Endothelial cell of umbilical vein (primary cell): ENCODE results near the gene SVIL. TPM values are rescaled to one million over a fixed set of nuclear protein-coding genes. Genes with fewer than 3 reads are reported as not detected.

Experiments
- BruUV-seq: library from RNA; stranded (reverse); fragments of 400-500 nt; replicated peaks from 2 replicates; lab custom pipeline; 2021; lab: Mats Ljungman, UMichigan
- CTCF ChIA-PET: fragments of 300-600, 350-600 bp; sonication (Branson Sonifier 250); formaldehyde crosslinking; loops from one replicate; lab custom pipeline; 2021; ENCODE audit warnings: antibody characterized with exemption, inconsistent platforms; lab: Charles Lee
- POLR2A ChIA-PET: fragments of 300-600, 350-600 bp; sonication (Branson Sonifier 250); formaldehyde crosslinking; loops from one replicate; lab custom pipeline; 2021; ENCODE audit warnings: antibody characterized with exemption, inconsistent platforms; lab: Charles Lee
- DNase-seq: peaks from one replicate; pipeline ENCODE4 v3.0.0-alpha.2; 2011; ENCODE audit warnings: low read depth, low spot score
- FAIRE-seq: peaks from 2 replicates; lab custom pipeline; 2011; peaks lifted over from hg19 to GRCh38; lab: Jason Lieb, UNC
- H2AFZ ChIP-seq: 2 replicates; pipeline ENCODE4 v1.6.0; 2012; ENCODE audit warnings: low read depth, low read length, control low read depth, inconsistent platforms
- H3K27ac ChIP-seq: 2 replicates; pipeline ENCODE4 v1.5.1; 2011; ENCODE audit warnings: low read depth, mild to moderate bottlenecking, control low read depth, low read length, moderate library complexity; ENCODE audit not compliant: insufficient read depth
- H3K27me3 ChIP-seq, 2 experiments: 2 replicates each; pipeline versions ENCODE4 v1.6.0 to v1.6.1; 2011; ENCODE audit warnings: low read length in 2 of 2, mixed read lengths in 1 of 2; ENCODE audit not compliant: control insufficient read depth in 2 of 2, insufficient read depth in 2 of 2
- H3K36me3 ChIP-seq, 2 experiments: 2 replicates in 1 of 2; 3 replicates in 1 of 2; pipeline ENCODE4 v1.5.1; 2011; ENCODE audit warnings: low read length in 2 of 2, mild to moderate bottlenecking in 1 of 2, moderate library complexity in 1 of 2; ENCODE audit not compliant: control insufficient read depth in 2 of 2, insufficient read depth in 2 of 2; ENCODE audit errors: extremely low read depth in 1 of 2
- H3K4me1 ChIP-seq: 3 replicates; pipeline ENCODE4 v1.5.1; 2011; ENCODE audit warnings: mild to moderate bottlenecking, low read length; ENCODE audit not compliant: control insufficient read depth, insufficient read depth; ENCODE audit errors: extremely low read depth
- H3K4me2 ChIP-seq: 2 replicates; pipeline ENCODE4 v1.6.1; 2011; ENCODE audit warnings: low read length, control low read depth, mixed read lengths; ENCODE audit not compliant: insufficient read depth
- H3K4me3 ChIP-seq, 3 experiments: fragments of 200-600 bp in 1 of 3; sonication (generic), shearing (Covaris generic) in 1 of 3; replicated peaks in 1 of 3; 2 replicates each; pipeline ENCODE4 v1.5.1; 2011 to 2016; ENCODE audit warnings: control low read depth in 3 of 3, low read length in 3 of 3, mild to moderate bottlenecking in 2 of 3, inconsistent platforms in 1 of 3, low read depth in 1 of 3, moderate library complexity in 1 of 3; ENCODE audit not compliant: insufficient read depth in 1 of 3
- H3K79me2 ChIP-seq: 2 replicates; pipeline ENCODE4 v1.6.0; 2012; ENCODE audit warnings: low read length, inconsistent platforms; ENCODE audit not compliant: control insufficient read depth, insufficient read depth
- H3K9ac ChIP-seq: replicated peaks from 2 replicates; pipeline ENCODE3; 2011; ENCODE audit warnings: low read length, control low read depth; ENCODE audit not compliant: insufficient read depth; ENCODE audit errors: extremely low read depth
- H3K9me1 ChIP-seq: replicated peaks from 3 replicates; pipeline ENCODE4 v1.6.0; 2011; ENCODE audit warnings: mild to moderate bottlenecking, low read length; ENCODE audit not compliant: control insufficient read depth, insufficient read depth; ENCODE audit errors: extremely low read depth
- H3K9me3 ChIP-seq: replicated peaks from 2 replicates; pipeline ENCODE4 v1.5.1; 2012; ENCODE audit warnings: low read length, inconsistent platforms; ENCODE audit not compliant: control insufficient read depth, insufficient read depth
- H4K20me1 ChIP-seq: replicated peaks from 2 replicates; pipeline ENCODE3; 2011; ENCODE audit warnings: mild to moderate bottlenecking, low read length; ENCODE audit not compliant: control insufficient read depth, insufficient read depth; ENCODE audit errors: extremely low read depth
- CTCF ChIP-seq, 2 donors: IDR thresholded peaks; 1 replicate in 1 of 2; 2 replicates in 1 of 2; pipeline ENCODE4 v1.5.1; 2011; ENCODE audit warnings: low read length in 2 of 2, mild to moderate bottlenecking in 2 of 2, moderate library complexity in 2 of 2, control low read depth in 1 of 2, inconsistent platforms in 1 of 2, low read depth in 1 of 2; ENCODE audit not compliant: insufficient read depth in 1 of 2; ENCODE audit errors: extremely low read depth in 1 of 2
- EZH2 ChIP-seq: IDR thresholded peaks from 2 replicates; pipeline ENCODE4 v1.6.1; 2012; ENCODE audit warnings: borderline replicate concordance, low read depth, mild to moderate bottlenecking, moderate library complexity, low read length, inconsistent platforms; ENCODE audit not compliant: severe bottlenecking
- FOS ChIP-seq: IDR thresholded peaks from 2 replicates; pipeline ENCODE4 v1.6.1; 2011; ENCODE audit warnings: mild to moderate bottlenecking, low read length, moderate library complexity, borderline replicate concordance; ENCODE audit not compliant: insufficient read depth
- GATA2 ChIP-seq: IDR thresholded peaks from 2 replicates; pipeline ENCODE4 v1.7.0; 2011; ENCODE audit warnings: low read depth, mild to moderate bottlenecking, moderate library complexity, mixed read lengths, low read length; ENCODE audit not compliant: insufficient read length, insufficient read depth
- JUN ChIP-seq: IDR thresholded peaks from 2 replicates; pipeline ENCODE4 v1.6.1; 2011; ENCODE audit warnings: borderline replicate concordance, low read depth; ENCODE audit not compliant: insufficient read length, insufficient read depth
- MYC ChIP-seq: IDR thresholded peaks from one replicate; pipeline ENCODE4 v1.6.1; 2011; ENCODE audit warnings: mild to moderate bottlenecking, low read depth, low read length
- POLR2A ChIP-seq: IDR thresholded peaks from 2 replicates; pipeline ENCODE4 v1.6.1; 2012; ENCODE audit warnings: low read depth, mild to moderate bottlenecking, control low read depth, low read length
- POLR2AphosphoS5 ChIP-seq: IDR thresholded peaks from 2 replicates; pipeline ENCODE4 v1.6.1; 2012; ENCODE audit warnings: low read depth, mild to moderate bottlenecking, control low read depth, low read length, moderate library complexity; ENCODE audit not compliant: insufficient read depth
- dilution Hi-C: fragments of 300-500 bp; cut with MboI; formaldehyde crosslinking; loops from one replicate; pipeline ENCODE4 v1.15.0; 2019; ENCODE audit warnings: low sequenced_read_pairs; ENCODE audit not compliant: extremely low pct_ligation_motif_present
- intact Hi-C: fragments of 100-400 bp; cut with micrococcal nuclease; formaldehyde crosslinking; loops from one replicate; pipeline ENCODE4 v1.10.0; 2022
- polyA plus RNA-seq, 4 experiments: library from polyadenylated mRNA; depleted of rRNA in 3 of 4; stranded (reverse) in 3 of 4; unstranded in 1 of 4; fragments of >200 nt; gene quantifications; 2 replicates each; pipeline versions ENCODE4 v1.2.1 to v1.2.3, GENCODE V29; 2011 to 2012; ENCODE audit warnings: missing spikeins in 1 of 4
- total RNA-seq: library from RNA; stranded (reverse); gene quantifications from 2 replicates; pipeline ENCODE4 v1.2.3, GENCODE V29; 2021
- TF ChIP-seq, protein P1 (sequence below): IDR thresholded peaks from 2 replicates; pipeline ENCODE4 v1.6.1; 2011; ENCODE audit not compliant: insufficient read depth, insufficient read length

The SVIL gene
- total and polyA plus RNA-seq, 2 donors (not counting 3 experiments of a cell fraction or from before 2014, with no cell fraction given) = 22.6 to 70.7 TPM

- Histone ChIP-seq H3K9ac (no peak overlapping the region), H3K9me3 (no peaks in the 10 kb centered on the region), H3K79me2 (peaks cover 41% of the 10 kb centered on the region), H3K4me1 (no peaks in the 10 kb centered on the region), H3K36me3 (peaks cover 6 to 8% of the 10 kb centered on the region in 2 experiments), H2AFZ (no peak overlapping the region), H3K4me2 (no peak overlapping the region), H4K20me1 (peaks cover 9% of the 10 kb centered on the region), H3K4me3 (no peak overlapping the region), H3K27me3 (no peaks in the 10 kb centered on the region), H3K9me1 (no peaks in the 10 kb centered on the region), H3K27ac (no peak overlapping the region)
- DNase-seq (no peak), FAIRE-seq (no peak)
- BruUV-seq = no TSS peak
- TF ChIP-seq CTCF (IDR thresholded peaks at IDR 0.05; ENCODE audit: extremely low read depth in 1 of 2, insufficient read depth in 1 of 2, low read depth in 1 of 2, low read length in 2 of 2) = no peak
- TF ChIP-seq POLR2A = no peak
- TF ChIP-seq POLR2AphosphoS5 = no peak
- no peak for TF ChIP-seq EZH2
- no peak for TF ChIP-seq GATA2
- TF ChIP-seq, protein P1, sequence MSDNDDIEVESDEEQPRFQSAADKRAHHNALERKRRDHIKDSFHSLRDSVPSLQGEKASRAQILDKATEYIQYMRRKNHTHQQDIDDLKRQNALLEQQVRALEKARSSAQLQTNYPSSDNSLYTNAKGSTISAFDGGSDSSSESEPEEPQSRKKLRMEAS = no peak
- TF ChIP-seq FOS = no peak
- no peak for TF ChIP-seq JUN
- no peak for TF ChIP-seq MYC
- dilution Hi-C loops (no loop called here), intact Hi-C loops (no loop called here)
- POLR2A ChIA-PET = no interaction called here
- CTCF ChIA-PET = no interaction called here
These were observed 208.4 kb downstream of the SVIL start for GRCh38 chr10:29426420-29426819.
